GM13977 (cell line): ENCODE results near the gene RUNX3.

Source experiments
- DNase-seq: peaks from one replicate; pipeline ENCODE4 v3.0.0; 2012; ENCODE audit warnings: low spot score
- CTCF ChIP-seq: IDR thresholded peaks from 2 replicates; pipeline ENCODE4 v1.5.1; 2012; ENCODE audit warnings: mild to moderate bottlenecking, control low read depth; ENCODE audit not compliant: insufficient read depth; ENCODE audit errors: extremely low read depth, missing control alignments
- in situ Hi-C: fragments of 300-500 bp; cut with MboI; formaldehyde crosslinking; loops from one replicate; pipeline ENCODE4 v1.12.0; 2022; ENCODE audit warnings: low sequenced_read_pairs, low pct_unique_long_range_greater_than_20kb, mixed read lengths, inconsistent platforms; ENCODE audit not compliant: unreplicated experiment

RUNX3 gene

GRCh38 chr1:24868016-24868875 is 61.8 kb downstream of the RUNX3 start:
- no peak for TF ChIP-seq CTCF
- in situ Hi-C loops = no loop called here

GRCh38 chr1:24867084-24867870 is 62.8 kb downstream of the RUNX3 start:
- in situ Hi-C loops = no loop called here
- no peak for DNase-seq
- TF ChIP-seq CTCF = no peak

More at GRCh38 chr1:24868016-24868875, 61.8 kb downstream of the RUNX3 start:
- DNase-seq = no peak

GRCh38 chr1:24866211-24867083 is 63.6 kb downstream of the RUNX3 start:
- no peak for DNase-seq
- TF ChIP-seq CTCF = no peak
- in situ Hi-C loops = no loop called here

GRCh38 chr1:24865587-24865986 is 64.5 kb downstream of the RUNX3 start:
- in situ Hi-C loops = no loop called here
- DNase-seq = no peak
- TF ChIP-seq CTCF = no peak

GRCh38 chr1:24865168-24865567 is 64.9 kb downstream of the RUNX3 start:
- DNase-seq = no peak
- in situ Hi-C loops = no loop called here

More at GRCh38 chr1:24865168-24865567, 64.9 kb downstream of the RUNX3 start:
- no peak for TF ChIP-seq CTCF
